HepG2 (cell line): Measurements from ENCODE around the gene FTSJ1. TPM values are rescaled to one million over a fixed set of nuclear protein-coding genes. Genes with fewer than 3 reads are reported as not detected.
"Not testable (repeated sequence)": the region's sequence is repeated elsewhere in the genome, so short reads cannot be mapped to it uniquely, and the experiment has no call there.

ENCODE experiments used
- ATAC-seq: fragments of 200-7000 bp; cut with Tn5 transposase; 3 replicates; pipeline ENCODE4 v1.9.1; 2020; ENCODE audit warnings: mild to moderate bottlenecking, moderate library complexity
- BruUV-seq: library from RNA; stranded (reverse); fragments of 400-500 nt; replicated peaks from 2 replicates; lab custom pipeline; 2021; lab: Mats Ljungman, UMichigan
- CTCF ChIA-PET: fragments of 300-600 bp; formaldehyde crosslinking; extraction: SDS; loops from one replicate; lab custom pipeline; 2021; ENCODE audit warnings: low total read pairs, inconsistent platforms, low intra/inter-chr PET ratio; lab: Yijun Ruan, JAX
- POLR2A ChIA-PET: fragments of 350-600 bp; sonication (Branson Sonifier 250); formaldehyde crosslinking; loops from one replicate; lab custom pipeline; 2020; ENCODE audit warnings: antibody characterized with exemption, inconsistent platforms; lab: Yijun Ruan, JAX
- DNase-seq: peaks from one replicate; pipeline ENCODE4 v3.0.0-alpha.2; 2015; ENCODE audit warnings: low spot score
- FAIRE-seq: peaks from 3 replicates; lab custom pipeline; 2011; peaks lifted over from hg19 to GRCh38; lab: Jason Lieb, UNC
- H2AFZ ChIP-seq: one replicate; pipeline ENCODE4 v1.6.1; 2011; ENCODE audit warnings: low read length, inconsistent platforms
- H3K27ac ChIP-seq: fragments of 300-600 bp; 3 replicates; pipeline ENCODE4 v1.8.0; 2011; ENCODE audit warnings: mixed run types, mild to moderate bottlenecking, mixed read lengths, low read length, inconsistent platforms; ENCODE audit not compliant: insufficient read depth; ENCODE audit errors: extremely low read length
- H3K27me3 ChIP-seq, 2 experiments: fragments of 200-600 bp in 1 of 2; 2 replicates in 1 of 2; 3 replicates in 1 of 2; pipeline versions ENCODE4 v1.6.0 to v1.8.0; 2011; ENCODE audit warnings: low read length in 2 of 2, mild to moderate bottlenecking in 2 of 2, moderate library complexity in 2 of 2, inconsistent platforms in 1 of 2; ENCODE audit not compliant: insufficient read depth in 2 of 2, control insufficient read depth in 1 of 2
- H3K36me3 ChIP-seq, 2 experiments: fragments of 200-600 bp in 1 of 2; replicated peaks in 1 of 2; 2 replicates in 1 of 2; 3 replicates in 1 of 2; pipeline versions ENCODE4 v1.5.1 to v1.8.0; 2011; ENCODE audit warnings: low read length in 2 of 2, inconsistent platforms in 1 of 2; ENCODE audit not compliant: insufficient read depth in 2 of 2, control insufficient read depth in 1 of 2
- H3K4me1 ChIP-seq: 2 replicates; pipeline ENCODE4 v1.5.1; 2012; ENCODE audit warnings: low read length, inconsistent platforms; ENCODE audit not compliant: insufficient read depth
- H3K4me2 ChIP-seq: 2 replicates; pipeline ENCODE4 v1.6.0; 2011; ENCODE audit warnings: low read depth, low read length, inconsistent platforms
- H3K4me3 ChIP-seq, 3 experiments: fragments of 200-600 bp in 1 of 3; sonication (generic), shearing (Covaris generic) in 1 of 3; replicated peaks in 1 of 3; 2 replicates each; pipeline ENCODE4 v1.5.1; 2011 to 2016; ENCODE audit warnings: low read length in 3 of 3, inconsistent platforms in 2 of 3, low read depth in 2 of 3, mild to moderate bottlenecking in 2 of 3, control low read depth in 1 of 3, mixed read lengths in 1 of 3; ENCODE audit not compliant: insufficient read depth in 1 of 3
- H3K79me2 ChIP-seq: one replicate; pipeline ENCODE4 v1.6.1; 2011; ENCODE audit warnings: low read length, inconsistent platforms; ENCODE audit not compliant: insufficient read depth
- H3K9ac ChIP-seq: 2 replicates; pipeline ENCODE4 v1.6.0; 2011; ENCODE audit warnings: mild to moderate bottlenecking, low read depth, low read length, inconsistent platforms; ENCODE audit not compliant: insufficient read depth
- H3K9me3 ChIP-seq: 2 replicates; pipeline ENCODE4 v1.5.1; 2012; ENCODE audit warnings: mild to moderate bottlenecking, low read length
- H4K20me1 ChIP-seq: 2 replicates; pipeline ENCODE4 v1.6.0; 2011; ENCODE audit warnings: inconsistent platforms, mild to moderate bottlenecking, low read length, moderate library complexity; ENCODE audit not compliant: insufficient read depth
- ZNF75D ChIP-seq: sonication (generic); formaldehyde crosslinking; IDR thresholded peaks from 2 replicates; pipeline ENCODE4 v1.8.1; 2023; ENCODE audit warnings: missing genetic modification reagents, mild to moderate bottlenecking, borderline replicate concordance
- ZSCAN25 ChIP-seq: sonication (generic); formaldehyde crosslinking; IDR thresholded peaks from 2 replicates; pipeline ENCODE4 v1.8.0; 2022; ENCODE audit warnings: mild to moderate bottlenecking, missing genetic modification reagents
- WGBS: methylation state at CpG from one replicate; pipeline ENCODE4 v1.1.6; 2017; ENCODE audit warnings: low lambda C conversion rate; 5-methylcytosine and 5-hydroxymethylcytosine counted together
- in situ Hi-C: cut with HindIII; loops from 2 replicates; pipeline ENCODE4 v1.10.0; 2017; ENCODE audit warnings: low pct_unique_long_range_greater_than_20kb; ENCODE audit not compliant: extremely low pct_ligation_motif_present
- intact Hi-C: fragments of 100-400 bp; cut with micrococcal nuclease; formaldehyde crosslinking; loops from one replicate; pipeline ENCODE4 v1.10.0; 2022; ENCODE audit not compliant: unreplicated experiment
- polyA plus RNA-seq, 8 experiments: library from polyadenylated mRNA; depleted of rRNA in 3 of 8; stranded (reverse) in 7 of 8; unstranded in 1 of 8; fragments of >200 nt; fragmentation: Illumina TruSeq in 4 of 8; extraction: Trizol in 4 of 8; gene quantifications; 2 replicates each; pipeline versions ENCODE4 v1.2.1 to v1.2.3, GENCODE V29; 2011 to 2016; ENCODE audit warnings: low read depth in 4 of 8, missing spikeins in 1 of 8, mixed read lengths in 1 of 8; ENCODE audit not compliant: insufficient read depth in 1 of 8
- total RNA-seq, 5 experiments: library from RNA; depleted of rRNA; stranded (reverse); fragments of >200 nt; fragmentation: Illumina TruSeq; extraction: Trizol; gene quantifications; 2 replicates each; pipeline ENCODE4 v1.2.3, GENCODE V29; 2016; ENCODE audit warnings: low read depth in 1 of 5
- TF ChIP-seq, protein P1 (sequence below): sonication (generic); formaldehyde crosslinking; IDR thresholded peaks from 2 replicates; pipeline ENCODE4 v1.9.0; 2021; ENCODE audit warnings: missing genetic modification reagents, borderline replicate concordance

Gene FTSJ1
- total and polyA plus RNA-seq, 2 of the 13 experiments (the other 11 are each of a cell fraction or from before 2014, with no cell fraction given): 30.3 to 37.9 TPM

DNA sequence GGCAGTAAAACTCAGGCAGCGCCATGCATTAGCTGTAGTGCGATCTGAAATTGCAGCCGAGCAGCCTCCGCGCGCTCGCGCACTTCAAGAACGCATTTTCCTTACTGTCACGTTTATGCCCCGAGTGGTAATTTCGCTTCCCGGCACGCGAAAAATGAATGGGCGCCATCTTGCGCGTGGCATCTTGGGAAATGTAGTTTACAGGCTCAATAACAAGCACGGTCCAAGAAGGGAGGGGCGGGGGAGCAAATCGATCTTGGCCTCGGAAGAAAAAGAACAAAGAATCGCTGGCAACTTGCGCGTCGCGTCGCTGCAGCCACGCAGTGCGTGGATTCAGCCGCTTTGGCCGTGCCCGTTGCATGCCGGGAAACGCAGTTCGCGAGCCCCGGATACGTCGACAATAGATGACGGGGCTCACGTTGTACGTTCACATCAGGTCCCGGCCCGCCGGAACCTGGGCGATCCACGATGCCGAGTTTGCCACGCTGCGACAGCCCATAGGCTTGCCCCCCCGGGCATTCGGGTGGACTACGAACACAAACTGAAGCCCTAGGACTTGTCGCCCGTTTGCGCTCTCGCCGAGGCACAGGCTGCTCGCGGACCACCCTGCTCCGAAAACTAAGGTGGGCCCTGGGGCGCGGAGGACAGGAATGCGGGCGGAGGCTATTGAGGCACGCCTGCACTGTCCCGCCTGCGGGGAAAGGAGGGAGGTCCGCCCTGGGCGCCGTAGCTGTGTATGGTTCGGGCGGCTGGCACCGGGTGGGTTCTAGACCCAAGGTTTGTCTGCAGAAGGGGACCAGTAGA lies at the start of gene FTSJ1 (continued):
- TF ChIP-seq, protein P1, sequence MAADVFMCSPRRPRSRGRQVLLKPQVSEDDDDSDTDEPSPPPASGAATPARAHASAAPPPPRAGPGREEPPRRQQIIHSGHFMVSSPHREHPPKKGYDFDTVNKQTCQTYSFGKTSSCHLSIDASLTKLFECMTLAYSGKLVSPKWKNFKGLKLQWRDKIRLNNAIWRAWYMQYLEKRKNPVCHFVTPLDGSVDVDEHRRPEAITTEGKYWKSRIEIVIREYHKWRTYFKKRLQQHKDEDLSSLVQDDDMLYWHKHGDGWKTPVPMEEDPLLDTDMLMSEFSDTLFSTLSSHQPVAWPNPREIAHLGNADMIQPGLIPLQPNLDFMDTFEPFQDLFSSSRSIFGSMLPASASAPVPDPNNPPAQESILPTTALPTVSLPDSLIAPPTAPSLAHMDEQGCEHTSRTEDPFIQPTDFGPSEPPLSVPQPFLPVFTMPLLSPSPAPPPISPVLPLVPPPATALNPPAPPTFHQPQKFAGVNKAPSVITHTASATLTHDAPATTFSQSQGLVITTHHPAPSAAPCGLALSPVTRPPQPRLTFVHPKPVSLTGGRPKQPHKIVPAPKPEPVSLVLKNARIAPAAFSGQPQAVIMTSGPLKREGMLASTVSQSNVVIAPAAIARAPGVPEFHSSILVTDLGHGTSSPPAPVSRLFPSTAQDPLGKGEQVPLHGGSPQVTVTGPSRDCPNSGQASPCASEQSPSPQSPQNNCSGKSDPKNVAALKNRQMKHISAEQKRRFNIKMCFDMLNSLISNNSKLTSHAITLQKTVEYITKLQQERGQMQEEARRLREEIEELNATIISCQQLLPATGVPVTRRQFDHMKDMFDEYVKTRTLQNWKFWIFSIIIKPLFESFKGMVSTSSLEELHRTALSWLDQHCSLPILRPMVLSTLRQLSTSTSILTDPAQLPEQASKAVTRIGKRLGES (CRISPR knock-in tag): no peak
- TF ChIP-seq ZSCAN25 (0 out of 2 replicates have a peak, but pooled peaks have one; percentile 27), ZNF75D (CRISPR knock-in tag) (no peak)

DNA sequence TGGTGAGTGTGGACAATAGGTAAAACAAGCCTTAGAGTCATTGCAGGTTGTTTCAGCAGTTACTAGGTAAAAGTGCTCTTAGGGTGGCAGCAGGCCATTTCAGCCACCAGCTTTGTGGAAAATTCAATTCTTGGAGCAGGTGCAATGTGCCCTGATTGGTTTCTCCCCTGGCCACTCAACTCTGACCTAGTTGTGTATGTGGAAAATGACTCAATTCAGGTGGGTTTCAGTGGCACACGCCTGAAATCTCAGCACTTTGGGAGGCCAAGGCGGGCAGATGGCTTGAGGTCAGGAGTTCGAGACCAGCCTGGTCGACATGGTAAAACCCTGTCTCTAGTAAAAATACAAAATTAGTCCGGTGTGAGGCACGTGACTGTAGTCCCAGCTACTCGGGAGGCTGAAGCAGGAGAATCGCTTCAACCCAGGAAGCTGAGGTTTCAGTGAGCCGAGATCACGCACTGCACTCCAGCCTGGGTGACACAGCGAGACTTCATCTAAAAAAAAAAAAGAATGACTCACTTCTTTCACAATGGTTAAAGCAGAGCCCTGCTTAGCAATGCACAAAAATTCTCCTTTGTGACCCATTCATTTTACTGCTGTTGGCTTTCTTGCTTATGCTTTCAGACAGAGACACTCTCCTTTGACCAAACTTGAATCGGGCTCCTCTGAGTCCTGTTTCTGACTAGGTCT lies 48.8 kb upstream of the FTSJ1 start:
- H3K27ac ChIP-seq, H2AFZ ChIP-seq, ATAC-seq, H3K9ac ChIP-seq, in situ Hi-C loops, H3K27me3 ChIP-seq, H4K20me1 ChIP-seq, FAIRE-seq, DNase-seq, H3K36me3 ChIP-seq, CTCF ChIA-PET, intact Hi-C loops, POLR2A ChIA-PET, H3K9me3 ChIP-seq, H3K4me2 ChIP-seq, BruUV-seq, H3K79me2 ChIP-seq, H3K4me1 ChIP-seq, H3K4me3 ChIP-seq: not testable (repeated sequence)
- WGBS: no CpG with 5 or more reads among the region's 12 CpGs
